ENCODE data around the gene ATXN1. TPM values are rescaled to one million over a fixed set of nuclear protein-coding genes. Genes with fewer than 3 reads are reported as not detected.
A peak's percentile ranks its signal among the peaks of the same experiment; 100 is the strongest.

ATXN1 gene
- total RNA-seq, 5 donors from 2014 or later (not counting 1 experiment from before 2014, with no cell fraction given): 65.1 to 101 (median 77.5) TPM

- H3K27ac Mint-ChIP-seq: no peak overlapping the region
- H3K36me3 Mint-ChIP-seq: peaks cover 19% of the 10 kb centered on the region
- peaks cover 5 to 36% (median 24%) of the 10 kb centered on the region in 3 donors for H3K4me1 Mint-ChIP-seq
- POLR2A ChIA-PET: no interaction called here
- WGBS (ENCODE audit: insufficient coverage): 91% methylated on average over 5 of the region's 10 CpGs
- H3K4me1 ChIP-seq (ENCODE audit: control insufficient read depth in 1 of 2, extremely low read depth in 1 of 2, insufficient read depth in 2 of 2, low read length in 2 of 2): peaks cover 4 to 5% of the 10 kb centered on the region in 2 experiments
- no peak for ATAC-seq (replicated peaks in 1 of 4)
- H3K36me3 ChIP-seq (ENCODE audit: control insufficient read depth in 2 of 2, extremely low read depth in 1 of 2, insufficient read depth in 1 of 2, low read length in 1 of 2): no peaks in the 10 kb centered on the region
- H3K27me3 ChIP-seq (replicated peaks in 1 of 2; ENCODE audit: control insufficient read depth in 2 of 2, extremely low read depth in 1 of 2, insufficient read depth in 2 of 2, low read length in 1 of 2): no peaks in the 10 kb centered on the region
- no peak for DNase-seq
- no peaks in the 10 kb centered on the region for H3K9me3 Mint-ChIP-seq
- H3K9me3 ChIP-seq: no peaks in the 10 kb centered on the region
- H3K4me3 ChIP-seq (ENCODE audit: control insufficient read depth in 1 of 2, extremely low read depth in 1 of 2, low read length in 1 of 2): no peak overlapping the region
- CTCF ChIA-PET: interaction anchor here in 1 of 2 donors (0.5 kb wide), 1 partner anchor 10 kb away, joined by 3 read pairs; no protein-coding TSS in a partner anchor
- no peaks in the 10 kb centered on the region for H3K27me3 Mint-ChIP-seq
- no peak overlapping the region for H3K4me3 Mint-ChIP-seq
- no peak overlapping the region for H3K27ac ChIP-seq (ENCODE audit: low read length)
These were observed 164.5 kb downstream of the ATXN1 start for GRCh38 chr6:16596616-16597331.

- H3K27ac ChIP-seq (ENCODE audit: low read length): no peak overlapping the region
- H3K4me3 ChIP-seq (ENCODE audit: control insufficient read depth in 1 of 2, extremely low read depth in 1 of 2, low read length in 1 of 2): no peak overlapping the region
- ChIA-PET POLR2A (interaction anchor here in 1 of 2 donors (0.5 to 0.6 kb wide), 2 partner anchors 164 to 166 kb away, joined by 5 to 12 read pairs; partner anchors contain the start of gene ATXN1), CTCF (no interaction called here)
- ATAC-seq (replicated peaks in 1 of 4): no peak
- H3K27me3 ChIP-seq (replicated peaks in 1 of 2; ENCODE audit: control insufficient read depth in 2 of 2, extremely low read depth in 1 of 2, insufficient read depth in 2 of 2, low read length in 1 of 2): no peaks in the 10 kb centered on the region
- 83% methylated on average over 3 of the region's 8 CpGs for WGBS (ENCODE audit: insufficient coverage)
- H3K4me1 ChIP-seq (ENCODE audit: control insufficient read depth in 1 of 2, extremely low read depth in 1 of 2, insufficient read depth in 2 of 2, low read length in 2 of 2): peaks cover 3 to 5% of the 10 kb centered on the region in 2 experiments
- Mint-ChIP-seq H3K4me1 (peaks cover 5 to 31% (median 21%) of the 10 kb centered on the region in 3 donors), H3K36me3 (peaks cover 19% of the 10 kb centered on the region), H3K27me3 (no peaks in the 10 kb centered on the region), H3K4me3 (no peak overlapping the region), H3K9me3 (no peaks in the 10 kb centered on the region), H3K27ac (no peak overlapping the region)
- DNase-seq: no peak
- no peaks in the 10 kb centered on the region for H3K9me3 ChIP-seq
- no peaks in the 10 kb centered on the region for H3K36me3 ChIP-seq (ENCODE audit: control insufficient read depth in 2 of 2, extremely low read depth in 1 of 2, insufficient read depth in 1 of 2, low read length in 1 of 2)
These were observed 165.6 kb downstream of the ATXN1 start for GRCh38 chr6:16595514-16596120.

GRCh38 chr6:16594849-16595248 lies 166.4 kb downstream of the ATXN1 start:
- H3K4me1 ChIP-seq (ENCODE audit: control insufficient read depth in 1 of 2, extremely low read depth in 1 of 2, insufficient read depth in 2 of 2, low read length in 2 of 2): peaks cover 0 to 5% of the 10 kb centered on the region in 2 experiments
- ChIA-PET POLR2A (interaction anchor here in 1 of 2 donors (0.6 kb wide), 1 partner anchor 164 kb away, joined by 5 read pairs; no protein-coding TSS in a partner anchor), CTCF (no interaction called here)
- H3K27me3 Mint-ChIP-seq: no peaks in the 10 kb centered on the region
- ATAC-seq (replicated peaks in 1 of 4) (no peak), DNase-seq (no peak)
- H3K36me3 ChIP-seq (ENCODE audit: control insufficient read depth in 2 of 2, extremely low read depth in 1 of 2, insufficient read depth in 1 of 2, low read length in 1 of 2): no peaks in the 10 kb centered on the region
- H3K9me3 Mint-ChIP-seq: no peaks in the 10 kb centered on the region
- H3K27ac Mint-ChIP-seq: no peak overlapping the region
- no peak overlapping the region for H3K27ac ChIP-seq (ENCODE audit: low read length)
- no peak overlapping the region for H3K4me3 Mint-ChIP-seq
- H3K36me3 Mint-ChIP-seq: peaks cover 19% of the 10 kb centered on the region
- no peaks in the 10 kb centered on the region for H3K9me3 ChIP-seq
- H3K4me1 Mint-ChIP-seq: peaks cover 0 to 23% (median 13%) of the 10 kb centered on the region in 3 donors
- WGBS (ENCODE audit: insufficient coverage): 80% methylated on average over 1 of the region's 5 CpGs
- H3K27me3 ChIP-seq (replicated peaks in 1 of 2; ENCODE audit: control insufficient read depth in 2 of 2, extremely low read depth in 1 of 2, insufficient read depth in 2 of 2, low read length in 1 of 2): no peaks in the 10 kb centered on the region
- no peak overlapping the region for H3K4me3 ChIP-seq (ENCODE audit: control insufficient read depth in 1 of 2, extremely low read depth in 1 of 2, low read length in 1 of 2)

- peaks cover 25% of the 10 kb centered on the region for H3K36me3 Mint-ChIP-seq
- Histone ChIP-seq H3K4me1 (ENCODE audit: control insufficient read depth in 1 of 2, extremely low read depth in 1 of 2, insufficient read depth in 2 of 2, low read length in 2 of 2) (peaks cover 0 to 5% of the 10 kb centered on the region in 2 experiments), H3K36me3 (ENCODE audit: control insufficient read depth in 2 of 2, extremely low read depth in 1 of 2, insufficient read depth in 1 of 2, low read length in 1 of 2) (no peaks in the 10 kb centered on the region), H3K27ac (ENCODE audit: low read length) (no peak overlapping the region), H3K9me3 (no peaks in the 10 kb centered on the region), H3K4me3 (ENCODE audit: control insufficient read depth in 1 of 2, extremely low read depth in 1 of 2, low read length in 1 of 2) (no peak overlapping the region), H3K27me3 (replicated peaks in 1 of 2; ENCODE audit: control insufficient read depth in 2 of 2, extremely low read depth in 1 of 2, insufficient read depth in 2 of 2, low read length in 1 of 2) (no peaks in the 10 kb centered on the region)
- H3K9me3 Mint-ChIP-seq: no peaks in the 10 kb centered on the region
- H3K27ac Mint-ChIP-seq: peak overlapping the region in 1 of 2 donors; percentile 12
- H3K27me3 Mint-ChIP-seq: no peaks in the 10 kb centered on the region
- POLR2A ChIA-PET: no interaction called here
- H3K4me1 Mint-ChIP-seq: peaks cover 4 to 20% (median 10%) of the 10 kb centered on the region in 3 donors
- ATAC-seq (replicated peaks in 1 of 4): no peak
- DNase-seq: no peak
- CTCF ChIA-PET: no interaction called here
- no peak overlapping the region for H3K4me3 Mint-ChIP-seq
- WGBS (ENCODE audit: insufficient coverage): 96% methylated on average over 4 of the region's 12 CpGs
These were observed 168.9 kb downstream of the ATXN1 start for GRCh38 chr6:16592223-16592911.

- peaks cover 19% of the 10 kb centered on the region for H3K36me3 Mint-ChIP-seq
- no peak overlapping the region for H3K4me3 Mint-ChIP-seq
- CTCF ChIA-PET: interaction anchor here in 1 of 2 donors (0.7 kb wide), 1 partner anchor 225 kb away, joined by 3 read pairs; no protein-coding TSS in a partner anchor
- H3K9me3 Mint-ChIP-seq: no peaks in the 10 kb centered on the region
- ATAC-seq (replicated peaks in 1 of 4) (no peak), DNase-seq (no peak)
- no peak overlapping the region for H3K27ac ChIP-seq (ENCODE audit: low read length)
- peaks cover 0 to 5% of the 10 kb centered on the region in 2 experiments for H3K4me1 ChIP-seq (ENCODE audit: control insufficient read depth in 1 of 2, extremely low read depth in 1 of 2, insufficient read depth in 2 of 2, low read length in 2 of 2)
- H3K36me3 ChIP-seq (ENCODE audit: control insufficient read depth in 2 of 2, extremely low read depth in 1 of 2, insufficient read depth in 1 of 2, low read length in 1 of 2): no peaks in the 10 kb centered on the region
- H3K4me3 ChIP-seq (ENCODE audit: control insufficient read depth in 1 of 2, extremely low read depth in 1 of 2, low read length in 1 of 2): no peak overlapping the region
- H3K27me3 Mint-ChIP-seq: no peaks in the 10 kb centered on the region
- 66% methylated on average over 6 of the region's 11 CpGs for WGBS (ENCODE audit: insufficient coverage)
- H3K4me1 Mint-ChIP-seq: peaks cover 4 to 20% (median 10%) of the 10 kb centered on the region in 3 donors
- no peaks in the 10 kb centered on the region for H3K9me3 ChIP-seq
- peak overlapping the region in 1 of 2 donors; percentile 37 for H3K27ac Mint-ChIP-seq
- POLR2A ChIA-PET: no interaction called here
- H3K27me3 ChIP-seq (replicated peaks in 1 of 2; ENCODE audit: control insufficient read depth in 2 of 2, extremely low read depth in 1 of 2, insufficient read depth in 2 of 2, low read length in 1 of 2): no peaks in the 10 kb centered on the region
These were observed 169.7 kb downstream of the ATXN1 start for GRCh38 chr6:16591396-16592222.
